GM18909 (cell line): ENCODE measurements around the gene PJA1.
A peak's percentile ranks its signal among the peaks of the same experiment; 100 is the strongest.

Source experiments
- ATAC-seq: cut with Tn5 transposase; IDR thresholded peaks from one replicate; pipeline ENCODE4 v1.9.1; 2021; ENCODE audit warnings: mild to moderate bottlenecking; ENCODE audit not compliant: unreplicated experiment, poor library complexity

PJA1 gene

DNA sequence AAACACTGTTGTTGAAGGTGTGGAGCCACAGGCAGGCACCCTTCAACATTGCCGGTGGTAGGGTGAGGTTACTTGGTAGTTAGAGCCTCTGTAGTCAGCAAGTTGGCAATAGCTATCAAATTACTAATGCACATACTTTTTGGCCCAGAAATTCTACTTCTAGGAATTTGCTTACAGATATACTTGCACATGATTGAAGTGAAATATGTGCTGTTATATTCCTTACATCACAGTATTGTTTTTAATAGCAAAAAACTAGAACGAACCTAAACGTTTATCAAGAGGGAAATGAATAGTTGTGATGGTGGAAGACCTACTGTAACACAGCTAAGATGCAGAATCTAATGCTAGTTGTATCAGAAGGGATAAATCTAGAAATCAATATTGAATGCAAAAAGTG is 7.7 kb upstream of the PJA1 start:
- no peak for ATAC-seq

DNA sequence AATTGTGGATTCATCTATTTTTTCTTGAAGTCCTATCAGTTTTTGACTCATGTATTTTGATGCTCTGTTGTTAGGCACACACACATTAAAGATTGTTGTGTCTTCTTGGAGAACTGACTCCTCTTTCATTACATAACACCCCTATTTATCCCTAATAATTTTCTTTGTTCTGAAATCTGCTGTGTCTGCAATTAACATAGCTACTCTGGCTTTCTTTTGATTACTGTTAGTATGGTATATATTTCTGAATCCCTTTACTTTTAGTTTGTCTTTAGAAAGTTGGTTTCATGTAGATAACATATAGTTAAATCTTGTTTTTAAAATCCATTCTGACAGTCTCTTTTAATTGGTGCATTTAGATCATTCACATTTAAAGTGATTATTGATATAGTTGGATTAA is 5.1 kb upstream of the PJA1 start:
- ATAC-seq = no peak

DNA sequence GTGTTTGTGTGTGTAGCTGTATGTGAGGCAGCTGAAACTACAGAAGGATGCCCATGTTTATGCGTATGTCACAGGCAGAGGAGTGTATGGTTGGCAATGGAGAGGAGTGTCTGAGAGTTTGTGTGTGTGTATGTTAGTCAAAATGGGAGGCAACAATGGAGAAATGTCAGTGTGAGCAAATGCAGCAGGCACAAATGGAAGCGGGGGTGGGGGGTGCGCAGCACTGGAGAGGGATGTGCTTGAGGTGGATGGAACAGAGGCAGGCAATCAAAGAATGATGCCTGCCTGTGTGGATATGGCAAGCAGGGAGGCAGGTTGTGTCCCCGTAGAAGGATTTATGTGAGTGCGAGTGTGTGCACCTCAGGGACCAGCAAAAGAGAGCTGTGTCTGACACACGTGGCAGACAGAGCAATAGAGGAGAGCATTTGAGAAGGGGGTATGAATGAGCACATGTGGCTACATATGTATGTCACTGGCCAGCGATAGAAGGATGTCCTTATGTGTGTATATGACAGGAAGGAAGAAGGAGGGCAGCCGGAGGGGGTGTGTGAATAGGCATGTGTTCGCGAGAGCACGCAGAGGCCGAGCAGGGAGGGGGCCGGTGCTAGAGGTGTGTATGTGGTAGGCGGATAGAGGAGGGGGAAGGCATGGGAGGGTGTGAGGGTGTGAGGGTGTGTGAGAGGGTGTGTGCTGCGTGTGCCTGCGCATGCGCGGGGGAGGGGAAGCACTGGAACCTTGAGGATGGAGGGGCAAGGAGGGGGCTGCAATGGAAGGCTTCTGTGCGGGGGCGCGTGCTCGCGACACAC is 1.1 kb downstream of the PJA1 start:
- ATAC-seq = peak; percentile 69

DNA sequence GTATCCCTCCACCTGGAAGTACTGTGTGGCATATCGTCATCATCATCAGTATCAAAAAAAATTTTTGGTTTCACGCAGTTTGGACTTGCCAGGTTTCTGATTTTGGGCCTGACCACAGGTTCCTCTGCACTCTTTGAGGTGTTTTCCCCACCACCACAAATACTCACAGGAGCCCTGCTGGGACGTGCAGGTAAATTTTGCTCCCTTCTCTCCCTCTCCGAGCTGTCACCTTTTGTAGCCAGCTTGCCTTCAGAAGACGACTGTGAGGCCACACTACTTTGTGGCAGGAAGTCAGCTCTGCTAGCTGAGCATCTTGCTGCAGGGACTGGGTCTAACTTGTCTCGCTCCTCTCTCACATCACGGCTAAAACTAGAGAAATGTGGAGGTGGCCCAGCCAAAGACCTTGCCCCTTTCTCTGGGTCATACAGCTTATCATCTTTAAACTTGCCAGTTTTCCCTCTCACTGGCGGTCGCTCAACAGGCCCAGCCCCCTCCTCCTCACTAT is 2.8 kb downstream of the PJA1 start:
- no peak for ATAC-seq

DNA sequence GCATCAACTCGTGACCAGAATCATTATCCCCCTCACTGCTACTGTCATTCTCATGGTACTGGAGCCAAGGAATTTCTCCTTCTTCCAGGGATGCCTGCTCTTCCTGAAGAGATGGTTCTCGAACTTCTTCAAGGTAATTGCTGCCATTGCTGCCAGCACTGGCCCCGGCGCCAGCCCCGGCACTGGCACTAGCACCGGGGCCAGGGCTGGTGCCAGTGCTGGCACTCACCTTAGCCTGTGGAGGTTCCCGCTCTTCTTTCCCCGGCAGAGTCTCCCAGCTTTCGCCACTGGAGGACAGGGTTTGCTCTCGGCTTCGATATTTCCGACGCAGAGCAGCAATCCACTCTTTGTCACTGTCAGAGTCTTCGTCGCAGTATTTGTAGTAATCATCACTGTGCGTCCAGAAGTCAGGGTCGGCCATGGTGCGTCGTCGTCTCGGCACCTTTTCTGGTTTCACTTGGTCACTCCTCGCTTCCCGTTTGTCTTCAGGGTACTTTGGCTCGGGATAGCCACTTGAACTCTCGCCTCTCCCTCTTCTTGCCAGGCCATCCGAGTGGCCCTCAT is 3.4 kb downstream of the PJA1 start:
- ATAC-seq = no peak

DNA sequence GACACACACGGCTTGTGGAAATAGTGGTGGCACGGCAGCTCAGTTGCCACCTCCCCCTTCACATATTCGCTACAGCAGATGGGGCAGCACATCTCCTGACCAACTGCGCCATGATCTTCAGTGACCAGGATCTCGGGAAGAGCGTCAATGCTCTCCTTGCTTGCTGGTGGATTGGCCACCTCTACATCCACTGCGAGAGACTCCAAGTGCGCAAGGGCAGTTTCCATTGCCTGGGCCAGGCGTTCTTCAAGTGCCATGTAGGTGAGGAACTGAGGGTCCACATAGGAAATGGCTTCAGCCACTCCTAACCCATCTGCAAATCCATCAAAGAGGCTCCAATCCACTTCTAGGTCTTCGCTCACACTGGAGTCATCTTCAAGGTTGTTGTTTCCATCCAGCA is 3.9 kb downstream of the PJA1 start:
- no peak for ATAC-seq

DNA sequence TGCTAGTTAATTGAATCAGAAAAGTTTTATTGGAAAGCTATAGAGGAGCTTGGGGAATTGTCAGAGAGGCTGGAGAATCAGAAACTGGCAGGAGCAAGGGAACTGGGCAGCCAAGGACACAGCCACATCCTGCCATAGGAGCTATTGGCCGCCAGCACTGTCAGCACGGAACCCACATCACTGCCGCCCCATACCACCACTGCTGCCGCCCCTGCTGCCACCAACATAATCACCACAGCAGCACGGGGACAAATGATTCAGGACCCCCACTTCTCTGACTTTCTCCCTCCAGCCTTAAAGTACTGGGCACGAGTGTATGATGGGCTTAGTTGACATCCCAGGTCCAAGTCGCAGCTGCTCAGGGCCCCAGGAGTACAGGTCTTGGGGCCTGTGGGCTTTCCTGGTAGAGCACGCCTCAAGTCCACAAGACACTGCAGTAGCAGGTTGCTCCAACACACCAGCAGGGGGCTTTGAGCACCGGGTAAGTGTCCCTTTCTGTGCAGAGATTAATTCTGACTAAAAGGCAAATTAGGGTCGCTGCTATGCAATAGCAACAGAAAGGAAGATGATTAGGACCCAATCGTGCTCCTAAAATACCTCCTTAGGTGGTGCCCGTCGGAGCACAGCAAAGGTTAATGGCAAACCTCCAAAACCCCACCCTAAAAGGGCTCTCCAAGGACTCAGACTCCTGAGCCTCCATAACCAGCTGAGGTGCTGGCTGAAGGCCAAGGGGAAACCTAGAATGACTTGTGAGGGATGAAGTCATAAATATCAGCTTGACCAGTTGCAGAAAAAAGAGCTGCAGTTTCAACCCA is 6.9 kb downstream of the PJA1 start:
- peak; percentile 78 for ATAC-seq

DNA sequence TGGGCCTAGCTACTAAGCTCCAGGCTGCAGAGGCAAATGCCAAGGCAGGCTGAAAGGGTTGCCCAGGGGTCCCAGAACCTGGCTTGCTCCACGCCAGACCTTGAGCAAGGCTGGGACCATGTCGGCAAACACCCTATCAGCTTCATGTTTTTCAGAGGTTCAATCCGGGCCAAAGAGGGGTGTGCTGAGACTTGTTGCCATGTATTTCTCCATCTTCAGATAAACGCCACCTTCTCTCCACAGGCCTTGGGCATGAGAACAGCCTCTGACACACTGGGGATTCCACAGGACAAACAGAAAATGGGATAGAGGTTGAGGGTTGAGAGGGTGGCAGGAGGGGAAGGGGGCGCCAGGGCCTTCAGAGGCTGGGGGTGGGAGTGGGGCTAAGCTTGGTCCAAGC is 8.6 kb downstream of the PJA1 start:
- ATAC-seq = no peak

DNA sequence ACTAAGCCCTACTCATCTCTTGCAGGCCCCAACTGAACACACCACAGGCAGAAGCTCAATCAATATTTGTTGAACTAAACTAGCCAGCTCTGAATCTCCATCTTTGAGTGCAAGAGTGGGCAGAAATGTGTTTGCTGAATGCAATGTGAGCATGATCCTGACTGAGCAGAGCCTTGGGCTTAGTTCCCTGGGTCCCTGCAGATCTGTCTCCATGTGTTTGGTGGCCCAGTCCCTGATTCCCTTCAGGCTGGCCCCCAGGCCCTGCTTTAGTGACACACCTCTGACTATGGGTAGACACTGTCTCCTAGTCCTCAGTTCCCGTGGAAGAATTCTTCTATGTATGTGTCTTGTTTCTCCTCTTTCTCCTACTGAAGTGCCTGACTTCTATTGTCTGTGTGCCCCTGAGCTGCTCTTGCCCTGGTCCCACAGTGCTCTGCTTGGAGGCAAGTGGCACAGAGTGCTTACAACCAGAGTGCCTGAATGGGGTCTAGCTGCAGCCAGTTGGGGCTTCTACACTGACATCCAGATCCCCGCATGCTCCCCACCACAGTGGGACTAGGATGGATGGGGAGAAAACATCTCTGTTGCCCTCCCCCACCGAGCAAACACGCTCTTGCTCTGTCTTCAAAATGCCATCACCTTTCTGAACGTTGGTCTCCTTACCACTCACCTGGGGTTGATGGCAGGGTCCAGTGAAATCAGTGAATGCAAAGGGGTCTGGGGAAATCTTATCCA is 9.3 kb downstream of the PJA1 start:
- no peak for ATAC-seq

DNA sequence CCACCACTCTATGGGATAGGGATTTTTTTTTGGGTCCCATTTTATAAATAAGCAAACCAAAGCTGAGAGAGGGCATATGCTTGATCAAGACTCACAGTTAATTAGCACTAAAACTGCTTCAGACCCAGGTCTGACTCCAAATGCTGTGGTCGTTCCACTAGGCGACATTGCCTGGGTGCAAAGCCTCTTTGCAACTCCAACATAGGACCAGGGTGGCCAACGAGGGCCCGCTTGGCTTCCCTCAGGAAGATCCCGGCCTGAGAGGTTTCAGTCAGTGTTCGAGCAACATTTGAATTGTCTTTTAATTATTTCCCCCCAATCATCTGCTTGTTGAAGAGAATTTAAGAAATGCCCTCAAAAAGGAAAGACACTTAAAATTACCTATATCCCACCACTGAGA is 11.2 kb downstream of the PJA1 start:
- ATAC-seq = no peak

DNA sequence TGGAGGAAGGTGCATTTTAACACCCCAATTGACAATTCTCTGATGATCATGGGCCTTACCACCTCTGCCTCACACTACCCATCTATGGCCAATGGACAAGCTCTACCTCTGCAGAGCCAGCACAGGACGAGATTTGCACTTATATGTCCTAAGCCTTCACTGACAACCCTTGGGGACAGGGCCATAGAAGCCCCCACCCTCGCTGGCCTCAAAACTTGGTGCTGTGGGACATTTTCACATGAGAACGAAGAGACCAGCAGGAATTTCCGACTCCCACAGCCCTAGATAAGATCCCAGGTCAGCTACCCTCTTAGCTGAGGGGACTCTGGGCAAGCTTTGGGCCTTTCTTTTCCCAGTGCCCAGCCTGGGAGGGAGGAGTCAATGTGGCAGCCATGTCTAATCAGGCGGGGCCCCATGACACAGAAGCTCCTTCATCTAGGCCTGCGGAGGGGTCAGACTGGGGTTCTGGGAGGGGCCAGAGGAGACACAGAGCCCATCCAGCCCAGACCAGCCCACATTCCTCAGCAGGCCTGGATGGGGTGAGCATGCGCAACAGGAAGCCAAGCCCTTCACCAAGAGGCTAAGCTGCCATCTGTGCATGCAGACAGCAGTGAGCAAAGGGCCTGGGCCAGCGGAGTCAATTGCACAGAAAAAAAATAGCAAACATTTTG is 12.1 kb downstream of the PJA1 start:
- no peak for ATAC-seq

DNA sequence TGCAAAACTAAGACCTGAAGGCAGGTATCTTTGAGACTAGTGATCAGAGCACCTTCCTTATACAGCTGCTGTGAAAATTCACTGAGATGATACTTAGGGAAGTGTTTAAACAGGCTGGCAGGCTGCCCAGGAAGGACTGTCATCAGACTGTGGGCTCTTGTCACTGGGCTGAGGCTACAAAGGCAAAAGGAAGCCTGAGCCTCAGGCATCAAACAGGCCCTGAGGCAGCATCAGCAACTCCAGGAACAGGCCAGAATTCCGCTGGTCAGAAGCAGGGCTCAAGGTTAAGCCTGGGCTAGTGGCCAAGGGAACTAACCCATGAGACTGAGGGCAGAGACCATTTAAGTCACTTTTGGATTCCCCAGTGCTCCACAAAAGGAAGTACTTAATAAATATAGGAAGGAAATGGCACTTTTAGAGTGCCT is 12.8 kb downstream of the PJA1 start:
- no peak for ATAC-seq

DNA sequence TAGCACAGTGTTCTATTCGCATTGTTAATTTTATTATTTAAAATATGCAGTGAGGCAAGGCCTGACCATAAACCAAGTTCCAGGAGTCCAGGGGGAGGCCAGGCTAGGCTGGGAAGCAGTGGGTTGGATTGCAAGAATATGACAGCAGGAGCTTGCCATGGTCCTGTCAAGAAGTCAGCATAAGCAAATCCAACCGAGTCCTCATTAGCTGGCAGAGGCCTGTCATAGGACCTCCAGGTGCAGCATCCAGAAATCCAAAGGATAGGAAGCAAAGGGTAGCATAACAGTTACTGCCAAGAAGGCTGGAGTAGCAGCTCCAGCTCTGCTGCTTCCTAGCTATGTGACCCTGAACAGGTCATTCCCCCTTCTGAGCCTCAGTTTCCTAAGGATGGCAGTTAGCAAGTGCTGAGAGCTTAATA is 13.4 kb downstream of the PJA1 start:
- no peak for ATAC-seq

DNA sequence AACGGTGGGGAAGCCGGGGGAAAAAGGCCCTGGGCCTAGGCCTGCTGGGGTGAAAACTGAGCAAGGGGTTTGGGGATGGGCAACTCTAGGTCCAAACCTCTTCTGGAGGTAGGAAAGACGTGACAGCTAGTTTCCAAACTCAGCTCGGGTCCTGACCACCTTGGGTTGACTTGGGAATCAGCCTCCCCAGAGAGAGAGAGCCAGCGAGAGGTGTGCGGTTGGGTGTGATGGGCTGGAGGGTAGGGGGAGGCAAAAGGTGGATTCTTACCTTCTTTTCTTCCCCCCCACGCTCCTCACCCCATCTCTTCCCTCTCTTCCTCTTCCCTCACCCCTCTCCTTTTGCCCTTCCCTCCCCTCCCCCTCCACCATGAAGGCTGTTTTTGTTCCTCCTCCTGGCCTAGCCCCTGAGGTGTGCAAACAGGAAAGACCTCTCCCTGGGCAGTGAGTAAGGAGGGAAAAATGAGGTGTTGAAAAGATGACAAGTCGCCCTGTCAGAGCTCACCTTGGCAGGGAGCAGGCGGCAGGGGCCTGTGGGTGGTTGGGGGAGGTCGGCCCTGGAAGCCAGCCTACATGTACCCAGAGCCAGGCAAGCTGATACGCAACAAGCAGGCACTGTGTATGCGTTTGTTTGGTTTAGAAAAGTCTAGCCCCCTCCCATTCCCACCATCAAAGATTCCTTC is 14.8 kb downstream of the PJA1 start:
- no peak for ATAC-seq

DNA sequence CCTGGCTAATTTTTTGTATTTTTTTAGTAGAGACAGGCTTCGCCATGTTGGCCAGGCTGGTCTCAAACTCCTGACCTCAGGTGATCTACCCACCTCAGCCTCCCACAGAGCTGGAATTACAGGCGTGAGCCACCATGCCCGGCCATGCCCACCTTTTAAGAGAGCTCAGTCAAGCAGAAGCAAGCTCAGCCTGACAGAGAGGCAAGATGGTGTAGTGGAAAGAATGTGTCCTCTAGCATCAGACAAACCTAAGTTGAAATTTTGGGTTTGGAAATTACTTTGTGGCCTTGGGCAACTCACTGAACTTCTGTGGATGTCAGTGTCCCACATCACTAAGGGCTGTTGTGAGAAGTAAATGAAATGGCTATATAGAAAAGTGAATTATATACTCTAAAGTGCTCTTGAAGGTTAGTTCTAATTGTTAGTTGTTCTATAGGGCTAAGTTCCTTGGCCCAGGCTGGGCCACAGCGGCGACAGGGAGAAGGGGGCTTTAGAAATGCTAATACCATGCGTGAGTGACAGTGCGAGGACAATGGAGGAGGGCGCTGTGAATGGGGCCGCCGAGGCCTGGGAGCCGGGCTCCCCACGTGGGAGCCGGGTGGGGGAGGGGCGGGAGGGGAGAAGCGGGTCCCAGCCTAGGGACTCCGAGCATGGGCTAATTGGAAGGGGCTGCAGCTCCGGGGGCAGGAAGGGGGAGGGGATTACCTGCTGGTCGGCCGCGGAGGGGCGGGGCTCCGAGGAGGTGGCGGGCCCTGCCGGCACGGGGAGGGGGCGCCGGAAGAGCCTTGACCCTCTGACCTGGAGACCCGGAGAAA is 15.6 kb downstream of the PJA1 start:
- ATAC-seq = no peak

DNA sequence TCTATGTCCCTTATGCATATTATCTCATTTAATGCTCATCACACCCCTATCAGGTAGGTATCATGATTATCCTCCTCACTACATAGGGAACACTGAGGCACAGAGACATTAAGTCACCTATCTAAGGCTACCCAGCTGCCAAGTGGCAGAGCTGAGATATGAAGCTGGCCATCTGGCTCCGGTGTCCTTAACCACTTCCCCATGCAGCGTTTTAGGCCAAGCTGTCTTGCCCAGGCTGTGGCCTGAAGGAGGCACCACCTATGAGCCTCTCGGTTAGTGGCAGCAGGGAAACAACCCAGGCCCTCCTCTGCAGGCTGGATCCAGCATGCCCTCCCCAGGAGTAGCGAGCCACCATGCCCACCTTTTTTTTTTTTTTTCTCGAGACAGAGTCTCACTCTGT is 16.3 kb downstream of the PJA1 start:
- ATAC-seq = no peak

DNA sequence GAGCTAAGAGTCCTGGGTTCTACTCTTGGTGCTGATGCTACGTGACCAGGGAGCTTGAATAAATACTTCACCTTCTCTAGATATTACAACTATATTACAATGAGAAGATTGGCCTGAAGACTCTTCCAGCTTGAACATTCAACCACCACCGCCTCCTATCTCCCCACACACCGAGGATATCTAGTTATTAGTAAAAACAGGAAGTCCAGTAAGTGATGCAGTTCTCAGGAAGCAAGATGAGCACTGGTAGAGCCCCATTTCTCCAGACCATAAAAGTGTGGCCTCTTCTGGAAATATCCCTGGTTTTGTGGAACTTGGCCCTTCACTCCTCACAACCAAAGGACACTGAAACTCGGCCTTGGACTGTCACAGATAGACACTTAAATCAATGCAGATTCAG is 18.5 kb downstream of the PJA1 start:
- no peak for ATAC-seq

DNA sequence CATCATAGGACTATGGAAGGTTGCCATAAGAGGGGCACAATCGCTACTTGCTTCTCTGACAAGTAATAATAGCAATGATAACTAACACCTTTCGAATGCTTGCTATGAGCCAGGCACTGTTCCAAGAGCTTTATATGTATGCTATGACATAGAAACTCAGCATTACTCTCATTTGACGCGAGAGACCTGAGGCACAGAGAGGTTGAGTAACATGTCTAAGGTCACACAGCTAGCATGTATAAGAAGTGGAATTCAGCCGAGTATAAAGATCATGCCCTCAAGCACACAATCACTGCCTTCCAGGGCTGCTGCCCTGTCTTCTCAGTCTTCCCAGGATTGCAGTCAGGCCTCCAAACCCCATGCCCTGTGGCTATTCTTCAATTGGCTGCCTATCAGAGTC is 19.5 kb downstream of the PJA1 start:
- ATAC-seq = no peak
